Muscle of back (tissue), 11 donors: ENCODE measurements around the gene ABLIM2. TPM values are rescaled to one million over a fixed set of nuclear protein-coding genes. Genes with fewer than 3 reads are reported as not detected.
A peak's percentile ranks its signal among the peaks of the same experiment; 100 is the strongest.

Experiments
- DNase-seq, 3 donors: peaks; one replicate each; pipeline versions ENCODE4 v3.0.0 to v3.0.0-alpha.2; 2013
- polyA plus RNA-seq, 10 donors: library from polyadenylated mRNA; unstranded; fragments of 120-200 nt; gene quantifications; one replicate each; pipeline ENCODE4 v1.2.1, GENCODE V29; 2013; ENCODE audit not compliant: insufficient read length in 10 of 10

The ABLIM2 gene
- polyA plus RNA-seq, 10 donors, result 2.5 to 20.6 (median 10.3) TPM

GRCh38 chr4:8194306-8195242, 36.0 kb upstream of the ABLIM2 start:
- no peak for DNase-seq

DNA sequence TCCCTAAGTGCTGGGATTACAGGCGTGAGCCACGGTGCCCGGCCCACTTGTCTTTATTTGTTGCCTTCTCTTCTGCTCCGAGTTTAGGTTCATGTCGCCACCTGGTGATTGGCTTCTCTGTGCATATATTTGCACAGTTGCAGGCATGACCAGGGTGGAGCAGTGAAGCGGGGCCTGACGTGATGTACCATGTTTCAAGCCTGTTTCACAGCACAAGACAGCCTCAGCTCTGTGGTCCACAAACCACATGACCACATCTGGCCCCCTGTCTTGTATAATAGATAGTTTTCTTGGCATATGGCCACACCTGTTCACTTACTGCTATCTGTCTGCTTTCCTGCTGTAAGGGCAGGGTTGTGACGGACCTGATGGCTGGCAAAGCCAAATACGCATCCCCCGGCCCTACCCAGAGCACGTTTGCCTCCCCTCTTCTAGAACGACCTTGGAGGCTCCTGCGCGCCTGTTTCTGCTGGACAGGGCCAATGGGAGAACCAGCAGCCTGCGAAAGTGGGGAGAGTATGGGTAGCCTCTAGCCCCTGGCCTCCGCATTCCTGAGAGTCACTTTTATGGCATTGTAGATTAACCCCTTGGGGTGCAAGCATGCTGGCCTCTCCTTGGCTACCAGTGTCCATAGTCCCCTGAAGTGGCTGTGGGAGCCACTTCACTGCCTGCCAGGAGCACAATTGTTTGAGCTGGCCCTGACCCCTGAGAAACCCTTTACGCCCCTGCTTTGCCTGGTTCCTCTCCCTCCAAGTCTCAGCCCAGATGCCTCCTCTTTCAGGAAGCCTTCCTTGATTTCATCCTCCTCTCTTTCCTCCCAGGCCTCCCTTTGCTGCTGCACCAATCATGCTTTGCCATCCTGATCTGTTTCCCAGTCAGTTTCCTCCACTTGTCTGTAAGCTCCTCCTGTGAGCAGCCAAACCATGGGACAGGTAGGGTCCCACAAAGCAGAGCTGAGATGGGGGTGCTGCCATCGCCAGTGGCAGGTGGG, 34.4 kb upstream of the ABLIM2 start:
- DNase-seq, result peak in 1 of 3 donors; percentile 74

DNA sequence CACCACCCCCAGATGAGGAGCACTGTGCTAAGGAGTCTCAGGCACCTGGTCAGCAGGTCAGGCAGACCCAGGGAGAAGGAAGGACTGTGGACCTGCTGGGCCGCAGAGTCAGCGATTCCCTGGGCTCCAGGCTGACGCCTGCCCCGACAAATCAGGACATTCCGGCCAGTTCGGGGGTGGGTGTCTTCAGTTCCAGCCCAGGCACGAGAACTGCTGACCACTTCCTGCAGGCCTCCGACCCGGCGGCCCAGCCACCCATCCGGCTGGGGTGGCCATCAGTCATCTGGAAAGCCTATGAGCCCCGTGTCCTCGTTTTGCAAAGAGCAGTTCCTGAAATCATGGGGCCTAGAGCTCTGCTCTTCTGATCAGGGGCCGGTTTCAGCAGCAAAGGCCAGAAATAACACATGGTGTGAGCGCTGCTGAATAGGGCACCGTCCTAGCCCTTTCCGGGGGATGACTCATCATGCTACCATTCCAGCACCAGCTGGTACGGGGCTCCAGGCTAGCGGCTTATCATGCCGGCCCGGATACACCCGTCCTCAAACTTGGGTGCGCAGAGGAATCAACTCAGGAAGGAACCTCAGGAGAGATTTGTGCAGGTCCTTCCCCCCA, 32.6 kb upstream of the ABLIM2 start:
- peak in 1 of 3 donors; percentile 72 for DNase-seq

DNA sequence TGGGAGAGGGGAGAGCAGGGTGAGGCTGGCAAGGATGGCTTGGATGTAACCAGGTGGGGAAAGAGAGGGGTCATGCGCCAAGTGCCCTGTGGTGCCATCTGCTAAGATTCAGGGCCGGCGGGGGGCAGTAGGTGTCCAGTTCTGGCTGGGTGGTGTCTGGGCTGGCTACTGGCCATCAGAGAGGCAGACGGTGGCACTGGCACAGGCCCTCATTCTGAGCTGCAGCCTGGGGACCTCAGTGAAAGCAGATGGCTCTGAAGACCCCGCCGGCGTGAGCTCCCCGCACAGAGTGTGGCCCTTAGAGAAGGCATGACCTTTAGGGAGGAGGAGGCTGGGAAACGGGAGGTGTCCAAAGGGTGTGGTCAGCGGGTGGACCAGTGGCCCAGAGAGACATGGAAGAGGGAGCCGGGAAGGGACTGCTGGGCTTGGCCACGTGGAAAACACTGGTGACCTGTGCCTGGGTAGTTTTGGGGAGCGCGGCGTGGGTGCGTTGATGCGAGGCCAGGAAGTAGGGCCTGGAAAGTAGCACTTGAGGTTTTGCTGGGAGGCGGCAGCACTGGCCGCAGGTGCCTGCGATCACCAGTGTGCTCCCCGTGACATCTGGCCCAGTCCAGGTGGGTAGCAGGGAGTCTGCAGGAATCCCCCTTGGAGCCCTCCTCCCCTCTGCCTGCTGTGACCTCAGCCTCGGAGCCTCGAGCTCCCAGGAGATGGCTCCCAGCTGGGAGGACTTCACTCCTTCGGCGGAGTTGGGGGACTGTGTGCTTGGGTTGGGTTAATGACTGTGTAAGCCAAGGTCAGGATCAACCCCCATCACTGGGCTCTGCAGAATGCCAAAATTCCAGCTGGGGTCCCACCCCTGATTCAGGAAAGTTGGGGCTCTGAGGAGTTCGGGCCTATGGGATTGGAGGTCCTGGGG, 31.2 kb upstream of the ABLIM2 start:
- no peak for DNase-seq

GRCh38 chr4:8188743-8189550, 30.3 kb upstream of the ABLIM2 start:
- DNase-seq, result no peak

DNA sequence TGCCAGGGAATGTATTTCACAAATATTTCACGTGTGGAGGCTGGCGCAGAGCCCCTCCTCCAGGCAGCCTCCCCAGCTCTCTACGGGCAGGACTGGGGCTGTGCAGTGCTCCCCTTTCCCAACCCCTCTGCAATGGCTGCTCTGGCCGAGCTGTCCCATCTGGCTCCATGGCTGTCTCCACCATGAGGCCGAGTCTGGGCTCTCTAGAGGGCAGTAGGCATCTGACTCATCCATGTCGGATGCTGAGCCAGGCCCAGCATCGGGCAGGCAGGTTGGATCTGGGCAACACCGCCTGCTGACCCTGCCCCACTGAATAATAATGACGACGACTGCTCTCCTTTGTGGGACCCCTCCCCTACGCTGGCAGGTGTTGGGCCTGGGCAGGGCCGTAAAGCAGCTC, 29.5 kb upstream of the ABLIM2 start:
- no peak for DNase-seq

GRCh38 chr4:8185930-8186329, 27.3 kb upstream of the ABLIM2 start:
- peak in 1 of 3 donors; percentile 74 for DNase-seq

DNA sequence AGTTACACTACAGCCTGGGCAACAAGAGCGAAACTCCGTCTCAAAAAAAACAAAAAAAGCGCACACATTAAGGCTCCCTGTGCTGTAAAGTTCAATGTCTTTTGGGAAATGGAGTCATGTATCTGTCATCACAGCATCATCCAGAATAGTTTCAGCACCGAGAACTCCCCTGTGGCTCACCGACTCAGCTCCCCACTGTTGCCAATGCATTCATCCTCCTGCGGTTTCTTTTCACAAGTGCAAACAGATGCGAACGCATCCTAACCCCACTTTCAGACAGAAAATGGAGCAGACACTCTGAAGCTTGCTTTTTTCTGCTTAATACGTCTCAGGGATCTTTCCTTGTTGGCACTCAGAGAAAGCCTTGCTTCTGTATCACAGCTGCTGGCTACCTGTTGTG, 26.7 kb upstream of the ABLIM2 start:
- peak in 2 of 3 donors; percentile 74 to 77 for DNase-seq

DNA sequence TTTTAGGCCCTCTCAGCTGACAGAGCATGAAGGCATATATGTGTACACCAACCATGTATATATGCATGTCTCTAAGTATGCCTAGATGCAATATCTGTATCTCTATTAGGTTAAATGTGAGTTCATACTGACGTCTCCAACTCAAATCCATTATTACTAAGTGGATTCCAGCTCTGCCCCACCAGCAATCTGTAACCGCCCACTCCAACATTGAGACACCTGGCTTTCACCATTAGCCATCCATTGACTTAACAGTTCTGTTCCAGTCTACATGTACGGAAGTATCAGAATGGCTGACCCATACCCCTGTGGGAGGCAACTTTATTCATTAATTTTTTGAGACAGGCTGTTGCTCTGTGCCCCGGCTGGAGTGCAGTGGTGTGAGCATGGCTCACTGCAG, 25.4 kb upstream of the ABLIM2 start:
- no peak for DNase-seq

GRCh38 chr4:8182858-8183725, 24.5 kb upstream of the ABLIM2 start:
- peak in 1 of 3 donors; percentile 71 for DNase-seq

GRCh38 chr4:8182294-8182693, 23.7 kb upstream of the ABLIM2 start:
- DNase-seq, result no peak

DNA sequence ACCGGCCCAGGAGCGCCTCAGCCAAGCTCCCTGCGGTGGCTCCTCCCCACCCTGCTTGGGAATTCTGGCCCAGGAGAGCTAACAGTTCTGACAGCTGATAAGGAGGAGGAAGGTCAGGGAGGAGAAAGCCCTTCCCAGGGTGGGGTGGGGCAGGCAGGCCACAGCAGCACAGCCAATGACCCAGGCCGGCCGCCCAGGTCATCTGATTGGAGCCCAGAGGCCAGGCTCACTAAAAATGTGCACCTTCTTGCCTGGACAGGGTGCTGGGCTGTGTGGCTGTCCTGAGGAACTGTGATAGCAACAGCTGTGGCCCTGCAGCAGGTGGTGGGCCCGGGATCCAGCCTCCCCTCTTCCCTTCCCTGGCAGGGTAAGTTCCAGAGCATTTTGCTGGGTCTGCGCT, 23.2 kb upstream of the ABLIM2 start:
- no peak for DNase-seq

GRCh38 chr4:8181119-8181518, 22.5 kb upstream of the ABLIM2 start:
- DNase-seq, result no peak

DNA sequence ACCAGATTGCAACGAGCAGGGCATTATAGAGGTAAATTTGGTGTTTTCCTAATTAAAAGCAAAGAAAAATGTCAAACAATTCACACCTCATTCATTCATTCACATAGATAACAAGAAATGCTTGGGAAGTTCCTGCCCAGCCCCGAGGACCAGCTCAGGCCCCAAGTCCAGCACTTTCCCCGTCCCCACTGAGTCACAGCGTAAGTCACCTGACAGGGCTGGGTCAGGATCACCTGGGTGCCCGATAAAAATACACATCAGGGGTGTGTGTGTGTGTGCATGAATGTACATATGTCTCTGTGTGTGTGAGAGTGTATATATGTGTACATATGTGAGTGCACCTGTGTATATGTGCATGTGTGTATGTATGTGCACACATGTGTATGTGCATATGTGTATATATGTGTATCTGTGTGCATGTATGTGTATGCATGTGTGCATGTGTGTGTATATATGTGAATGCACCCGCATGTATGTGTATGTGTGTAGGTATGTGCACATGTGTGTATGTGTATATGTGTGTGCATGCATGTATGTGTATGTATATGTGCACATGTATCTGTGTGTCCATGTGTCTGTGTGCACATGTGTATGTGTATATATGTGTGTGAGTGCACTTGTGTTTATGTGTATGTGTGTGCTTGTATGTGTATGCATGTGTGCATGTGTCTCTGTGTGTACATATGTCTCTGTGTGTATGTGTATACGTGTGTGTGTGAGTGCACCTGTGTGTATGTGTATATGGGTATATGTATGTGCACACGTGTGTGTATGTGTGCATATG, 21.9 kb upstream of the ABLIM2 start:
- DNase-seq, result no peak

DNA sequence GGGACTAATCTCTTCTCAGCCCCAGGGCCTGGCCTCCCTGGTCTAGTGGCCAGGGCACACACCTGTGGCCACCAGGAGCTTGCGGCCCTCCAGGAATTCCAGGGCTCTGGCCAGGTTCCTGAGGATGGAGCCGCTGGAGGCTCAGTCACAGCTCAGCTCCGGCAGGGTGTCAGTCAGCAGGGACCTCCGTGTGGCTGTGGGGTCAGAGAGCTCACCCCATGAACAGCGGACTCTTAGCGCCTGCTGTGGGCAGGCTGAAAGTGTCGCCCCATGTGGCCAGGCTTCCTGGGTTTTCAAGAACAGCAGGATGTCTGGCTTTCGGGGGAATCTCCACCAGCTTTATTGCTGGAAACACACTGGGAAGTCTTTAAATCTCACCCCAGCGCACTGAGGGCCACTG, 21.2 kb upstream of the ABLIM2 start:
- no peak for DNase-seq

GRCh38 chr4:8179074-8179473, 20.5 kb upstream of the ABLIM2 start:
- DNase-seq, result no peak

DNA sequence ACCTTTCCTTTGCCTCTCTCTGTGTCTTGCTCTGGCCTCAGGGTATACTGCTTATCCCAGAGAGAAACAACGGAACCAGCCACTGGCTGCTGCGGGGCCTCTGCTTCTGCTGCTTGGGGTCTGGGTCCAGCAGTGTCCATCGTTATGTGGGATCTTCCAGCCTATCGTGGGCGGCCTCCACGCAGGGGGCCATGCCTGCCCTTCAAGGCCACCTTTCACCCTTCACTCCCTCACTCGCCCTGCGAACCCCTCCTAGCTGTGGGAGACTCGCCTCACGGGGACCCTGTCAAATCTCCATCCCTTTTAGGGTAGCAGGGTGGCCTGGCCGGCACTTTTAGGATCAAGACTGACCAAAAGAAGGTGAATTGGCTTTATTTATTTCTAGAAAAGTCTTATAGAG, 19.3 kb upstream of the ABLIM2 start:
- DNase-seq, result no peak

DNA sequence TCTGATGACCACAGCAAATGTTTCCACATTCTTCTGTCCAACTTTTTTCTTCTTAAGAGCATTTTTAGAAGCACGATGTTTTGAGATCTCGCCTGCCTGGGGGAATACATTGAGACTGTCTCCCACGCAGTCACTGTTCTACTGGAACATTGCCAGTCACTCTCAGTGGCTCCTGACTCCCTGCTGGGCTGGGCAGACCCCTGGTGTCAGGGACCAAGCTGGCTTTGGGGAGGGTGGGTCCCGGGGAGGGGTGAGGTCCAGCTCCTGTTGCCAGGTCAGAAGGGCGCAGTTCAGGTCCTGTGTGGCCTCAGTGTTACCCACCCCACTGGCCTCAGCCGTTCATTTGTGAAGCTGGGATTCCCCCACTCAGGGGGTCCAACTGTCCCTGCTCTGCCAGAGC, 18.9 kb upstream of the ABLIM2 start:
- no peak for DNase-seq
